ENCODE results near the gene ALG14. TPM values are rescaled to one million over a fixed set of nuclear protein-coding genes. Genes with fewer than 3 reads are reported as not detected.
"Not testable (repeated sequence)": the region's sequence is repeated elsewhere in the genome, so short reads cannot be mapped to it uniquely, and the experiment has no call there.

ALG14 gene
- total RNA-seq, 1 experiment from 2014 or later: 2.2 TPM

- H3K27me3 ChIP-seq (ENCODE audit: low read length); H3K4me3 ChIP-seq (ENCODE audit: low read length); H3K9me2 ChIP-seq (replicated peaks; ENCODE audit: insufficient read depth, low read length); H3K27ac ChIP-seq (ENCODE audit: low read length); H3K36me3 ChIP-seq (ENCODE audit: insufficient read depth, low read length); H3K9ac ChIP-seq (ENCODE audit: low read length); H3K79me2 ChIP-seq (ENCODE audit: low read length); H3K4me2 ChIP-seq (ENCODE audit: low read depth, low read length, poor library complexity, severe bottlenecking); H3K4me1 ChIP-seq (ENCODE audit: low read length); DNase-seq; H4K20me1 ChIP-seq (ENCODE audit: insufficient read depth, low read depth, low read length); H2AFZ ChIP-seq (ENCODE audit: low read length); H3K9me3 ChIP-seq (ENCODE audit: low read length): not testable (repeated sequence)
These were observed 25.1 kb downstream of the ALG14 start for GRCh38 chr1:95047624-95048023.

GRCh38 chr1:95046359-95046758 lies 26.4 kb downstream of the ALG14 start:
- DNase-seq: no peak
- Histone ChIP-seq H4K20me1 (ENCODE audit: insufficient read depth, low read depth, low read length) (no peaks in the 10 kb centered on the region; the same call in 1 of the 2 replicates), H2AFZ (ENCODE audit: low read length) (no peak overlapping the region), H3K9me2 (replicated peaks; ENCODE audit: insufficient read depth, low read length) (no peaks in the 10 kb centered on the region), H3K79me2 (ENCODE audit: low read length) (no peaks in the 10 kb centered on the region), H3K9me3 (ENCODE audit: low read length) (no peaks in the 10 kb centered on the region), H3K4me3 (ENCODE audit: low read length) (no peak overlapping the region), H3K36me3 (ENCODE audit: insufficient read depth, low read length) (no peaks in the 10 kb centered on the region), H3K27me3 (ENCODE audit: low read length) (no peaks in the 10 kb centered on the region), H3K27ac (ENCODE audit: low read length) (no peak overlapping the region), H3K4me2 (ENCODE audit: low read depth, low read length, poor library complexity, severe bottlenecking) (no peak overlapping the region), H3K9ac (ENCODE audit: low read length) (no peak overlapping the region), H3K4me1 (ENCODE audit: low read length) (peaks cover 3% of the 10 kb centered on the region; the same call in 1 of the 2 replicates)

GRCh38 chr1:95043141-95043980 lies 29.4 kb downstream of the ALG14 start:
- H3K9me2 ChIP-seq (replicated peaks; ENCODE audit: insufficient read depth, low read length): no peaks in the 10 kb centered on the region
- peaks cover 3% of the 10 kb centered on the region; the same call in 1 of the 2 replicates for H3K4me1 ChIP-seq (ENCODE audit: low read length)
- H3K79me2 ChIP-seq (ENCODE audit: low read length): no peaks in the 10 kb centered on the region
- no peak overlapping the region for H3K27ac ChIP-seq (ENCODE audit: low read length)
- H4K20me1 ChIP-seq (ENCODE audit: insufficient read depth, low read depth, low read length): no peaks in the 10 kb centered on the region; the same call in 1 of the 2 replicates
- DNase-seq: peak; percentile 92
- no peaks in the 10 kb centered on the region for H3K27me3 ChIP-seq (ENCODE audit: low read length)
- H3K4me3 ChIP-seq (ENCODE audit: low read length): no peak overlapping the region
- no peak overlapping the region for H2AFZ ChIP-seq (ENCODE audit: low read length)
- H3K9me3 ChIP-seq (ENCODE audit: low read length): no peaks in the 10 kb centered on the region
- no peak overlapping the region for H3K4me2 ChIP-seq (ENCODE audit: low read depth, low read length, poor library complexity, severe bottlenecking)
- H3K36me3 ChIP-seq (ENCODE audit: insufficient read depth, low read length): no peaks in the 10 kb centered on the region
- H3K9ac ChIP-seq (ENCODE audit: low read length): no peak overlapping the region

GRCh38 chr1:95042286-95042685 lies 30.5 kb downstream of the ALG14 start:
- H3K9ac ChIP-seq (ENCODE audit: low read length): no peak overlapping the region
- no peaks in the 10 kb centered on the region; the same call in 1 of the 2 replicates for H4K20me1 ChIP-seq (ENCODE audit: insufficient read depth, low read depth, low read length)

GRCh38 chr1:95041491-95042165 lies 31.1 kb downstream of the ALG14 start:
- no peak overlapping the region for H3K27ac ChIP-seq (ENCODE audit: low read length)
- no peaks in the 10 kb centered on the region for H3K9me2 ChIP-seq (replicated peaks; ENCODE audit: insufficient read depth, low read length)
- H3K9ac ChIP-seq (ENCODE audit: low read length): no peak overlapping the region
- H3K4me1 ChIP-seq (ENCODE audit: low read length): peaks cover 3% of the 10 kb centered on the region; the same call in 1 of the 2 replicates
- no peak overlapping the region for H3K4me2 ChIP-seq (ENCODE audit: low read depth, low read length, poor library complexity, severe bottlenecking)
- no peak overlapping the region for H3K4me3 ChIP-seq (ENCODE audit: low read length)
- H3K36me3 ChIP-seq (ENCODE audit: insufficient read depth, low read length): no peaks in the 10 kb centered on the region
- no peak overlapping the region for H2AFZ ChIP-seq (ENCODE audit: low read length)
- H3K9me3 ChIP-seq (ENCODE audit: low read length): no peaks in the 10 kb centered on the region
- peak; percentile 69 for DNase-seq
- H4K20me1 ChIP-seq (ENCODE audit: insufficient read depth, low read depth, low read length): no peaks in the 10 kb centered on the region; the same call in 1 of the 2 replicates
- H3K27me3 ChIP-seq (ENCODE audit: low read length): no peaks in the 10 kb centered on the region
- H3K79me2 ChIP-seq (ENCODE audit: low read length): no peaks in the 10 kb centered on the region

More at GRCh38 chr1:95042286-95042685, 30.5 kb downstream of the ALG14 start:
- Histone ChIP-seq H3K27me3 (ENCODE audit: low read length) (no peaks in the 10 kb centered on the region), H3K9me3 (ENCODE audit: low read length) (no peaks in the 10 kb centered on the region), H2AFZ (ENCODE audit: low read length) (no peak overlapping the region), H3K27ac (ENCODE audit: low read length) (no peak overlapping the region), H3K4me1 (ENCODE audit: low read length) (peaks cover 3% of the 10 kb centered on the region; the same call in 1 of the 2 replicates), H3K4me3 (ENCODE audit: low read length) (no peak overlapping the region), H3K36me3 (ENCODE audit: insufficient read depth, low read length) (no peaks in the 10 kb centered on the region), H3K4me2 (ENCODE audit: low read depth, low read length, poor library complexity, severe bottlenecking) (no peak overlapping the region), H3K79me2 (ENCODE audit: low read length) (no peaks in the 10 kb centered on the region), H3K9me2 (replicated peaks; ENCODE audit: insufficient read depth, low read length) (no peaks in the 10 kb centered on the region)
- DNase-seq: no peak

GRCh38 chr1:95040032-95040525 lies 32.7 kb downstream of the ALG14 start:
- no peak overlapping the region for H3K27ac ChIP-seq (ENCODE audit: low read length)
- H3K9ac ChIP-seq (ENCODE audit: low read length): no peak overlapping the region
- no peaks in the 10 kb centered on the region for H3K9me2 ChIP-seq (replicated peaks; ENCODE audit: insufficient read depth, low read length)
- no peaks in the 10 kb centered on the region for H4K20me1 ChIP-seq (ENCODE audit: insufficient read depth, low read depth, low read length)
- no peak overlapping the region for H2AFZ ChIP-seq (ENCODE audit: low read length)
- H3K9me3 ChIP-seq (ENCODE audit: low read length): no peaks in the 10 kb centered on the region
- H3K27me3 ChIP-seq (ENCODE audit: low read length): no peaks in the 10 kb centered on the region
- no peak for DNase-seq
- H3K36me3 ChIP-seq (ENCODE audit: insufficient read depth, low read length): no peaks in the 10 kb centered on the region
- no peak overlapping the region for H3K4me2 ChIP-seq (ENCODE audit: low read depth, low read length, poor library complexity, severe bottlenecking)
- no peaks in the 10 kb centered on the region for H3K79me2 ChIP-seq (ENCODE audit: low read length)
- H3K4me3 ChIP-seq (ENCODE audit: low read length): no peak overlapping the region
- H3K4me1 ChIP-seq (ENCODE audit: low read length): peaks cover 3% of the 10 kb centered on the region; the same call in 1 of the 2 replicates

GRCh38 chr1:95039360-95040031 lies 33.3 kb downstream of the ALG14 start:
- H3K27ac ChIP-seq (ENCODE audit: low read length): no peak overlapping the region
- H3K9me2 ChIP-seq (replicated peaks; ENCODE audit: insufficient read depth, low read length): no peaks in the 10 kb centered on the region
- H3K79me2 ChIP-seq (ENCODE audit: low read length): no peaks in the 10 kb centered on the region
- no peak for DNase-seq
- no peak overlapping the region for H3K4me3 ChIP-seq (ENCODE audit: low read length)
- H3K4me1 ChIP-seq (ENCODE audit: low read length): peaks cover 3% of the 10 kb centered on the region; the same call in 1 of the 2 replicates
- H3K9me3 ChIP-seq (ENCODE audit: low read length): no peaks in the 10 kb centered on the region
- H3K36me3 ChIP-seq (ENCODE audit: insufficient read depth, low read length): no peaks in the 10 kb centered on the region
- H2AFZ ChIP-seq (ENCODE audit: low read length): no peak overlapping the region
- no peaks in the 10 kb centered on the region for H3K27me3 ChIP-seq (ENCODE audit: low read length)
- no peak overlapping the region for H3K9ac ChIP-seq (ENCODE audit: low read length)
- no peak overlapping the region for H3K4me2 ChIP-seq (ENCODE audit: low read depth, low read length, poor library complexity, severe bottlenecking)
- H4K20me1 ChIP-seq (ENCODE audit: insufficient read depth, low read depth, low read length): no peaks in the 10 kb centered on the region

GRCh38 chr1:95035536-95035935 lies 37.2 kb downstream of the ALG14 start:
- Histone ChIP-seq H3K9me2 (replicated peaks; ENCODE audit: insufficient read depth, low read length) (no peaks in the 10 kb centered on the region), H3K4me1 (ENCODE audit: low read length) (no peaks in the 10 kb centered on the region), H2AFZ (ENCODE audit: low read length) (no peak overlapping the region), H3K36me3 (ENCODE audit: insufficient read depth, low read length) (no peaks in the 10 kb centered on the region), H3K4me3 (ENCODE audit: low read length) (no peak overlapping the region), H3K9ac (ENCODE audit: low read length) (no peak overlapping the region), H3K27me3 (ENCODE audit: low read length) (no peaks in the 10 kb centered on the region), H3K79me2 (ENCODE audit: low read length) (no peaks in the 10 kb centered on the region), H3K27ac (ENCODE audit: low read length) (no peak overlapping the region), H3K9me3 (ENCODE audit: low read length) (no peaks in the 10 kb centered on the region), H4K20me1 (ENCODE audit: insufficient read depth, low read depth, low read length) (no peaks in the 10 kb centered on the region), H3K4me2 (ENCODE audit: low read depth, low read length, poor library complexity, severe bottlenecking) (no peak overlapping the region)
- DNase-seq: no peak
